T-helper 17 cell (primary cell): ENCODE data around the gene ZNF580. TPM values are rescaled to one million over a fixed set of nuclear protein-coding genes. Genes with fewer than 3 reads are reported as not detected.

Experiments
- ATAC-seq: fragments of 150-1000 bp; cut with Tn5 transposase; 2 replicates; pipeline ENCODE4 v1.10.0; 2021; ENCODE audit warnings: mild to moderate bottlenecking, moderate library complexity
- DNase-seq, 3 donors: peaks; one replicate each; pipeline versions ENCODE4 v3.0.0 to v3.0.0-alpha.2; 2020 to 2021
- H3K9me3 ChIP-seq: one replicate; pipeline ENCODE4 v1.7.0; 2013; ENCODE audit warnings: low read length, mild to moderate bottlenecking; ENCODE audit not compliant: control insufficient read depth, poor library complexity, severe bottlenecking
- H3K27ac Mint-ChIP-seq: one replicate; pipeline ENCODE4 v1.8.0; 2022; ENCODE audit warnings: mild to moderate bottlenecking, moderate library complexity, mixed read lengths
- H3K27me3 Mint-ChIP-seq: one replicate; pipeline ENCODE4 v1.8.0; 2022; ENCODE audit warnings: mixed read lengths
- H3K36me3 Mint-ChIP-seq: one replicate; pipeline ENCODE4 v1.8.0; 2022; ENCODE audit warnings: low read depth, mixed read lengths
- H3K4me1 Mint-ChIP-seq: one replicate; pipeline ENCODE4 v1.8.0; 2022; ENCODE audit warnings: mild to moderate bottlenecking, mixed read lengths
- H3K4me3 Mint-ChIP-seq: one replicate; pipeline ENCODE4 v1.8.0; 2022; ENCODE audit warnings: mild to moderate bottlenecking, moderate library complexity, mixed read lengths
- total RNA-seq, 4 donors: library from RNA in 2 of 4; stranded (reverse) in 2 of 4; gene quantifications; one replicate each; pipeline ENCODE4 v1.2.3 and lab custom pipeline; 2022 to 2026

ZNF580 gene
- 10 to 100 TPM; 40.3 to 41.8 TPM for total RNA-seq
- total RNA-seq (lab: John Stamatoyannopoulos, UW): 8.7 to 13.8 reads per million in 2 donors

- Mint-ChIP-seq H3K27me3 (no peaks in the 10 kb centered on the region), H3K27ac (peak within 1 kb of the TSS; percentile 93), H3K4me3 (peak within 1 kb of the TSS; percentile 98), H3K36me3 (peaks cover 7% of the 10 kb centered on the region), H3K4me1 (peaks cover 58% of the 10 kb centered on the region)
- ATAC-seq: peak; percentile 20
- DNase-seq: peak in 2 of 3 donors; percentile 32 to 50
- no peaks in the 10 kb centered on the region for H3K9me3 ChIP-seq
These were observed at the start of gene ZNF580 for GRCh38 chr19:55640577-55641425. Gene ZNF580 (plus strand): TSS chr19:55641002. CDS start chr19:55642509, 1,507 bp downstream.

GRCh38 chr19:55591555-55591954 lies 49.2 kb upstream of the ZNF580 start:
- no peaks in the 10 kb centered on the region for H3K9me3 ChIP-seq
- no peak for DNase-seq
- H3K27ac Mint-ChIP-seq: no peak overlapping the region
- ATAC-seq: no peak
- peaks cover 7% of the 10 kb centered on the region for H3K36me3 Mint-ChIP-seq
- peaks cover 7% of the 10 kb centered on the region for H3K4me1 Mint-ChIP-seq
- H3K4me3 Mint-ChIP-seq: no peak overlapping the region
- no peaks in the 10 kb centered on the region for H3K27me3 Mint-ChIP-seq

- Mint-ChIP-seq H3K27me3 (no peaks in the 10 kb centered on the region), H3K4me1 (peaks cover 2% of the 10 kb centered on the region), H3K36me3 (peaks cover 8% of the 10 kb centered on the region), H3K27ac (no peak overlapping the region), H3K4me3 (no peak overlapping the region)
- DNase-seq (no peak), ATAC-seq (no peak)
- H3K9me3 ChIP-seq: no peaks in the 10 kb centered on the region
These were observed 48.3 kb upstream of the ZNF580 start for GRCh38 chr19:55592391-55593090.

GRCh38 chr19:55593096-55593772 lies 47.6 kb upstream of the ZNF580 start:
- DNase-seq (no peak), ATAC-seq (no peak)
- Mint-ChIP-seq H3K27me3 (no peaks in the 10 kb centered on the region), H3K27ac (no peak overlapping the region), H3K4me1 (peaks cover 5% of the 10 kb centered on the region), H3K36me3 (peaks cover 8% of the 10 kb centered on the region), H3K4me3 (no peak overlapping the region)
- no peaks in the 10 kb centered on the region for H3K9me3 ChIP-seq

GRCh38 chr19:55594996-55595545 lies 45.7 kb upstream of the ZNF580 start:
- no peak for DNase-seq
- ATAC-seq: no peak
- no peaks in the 10 kb centered on the region for H3K9me3 ChIP-seq
- H3K36me3 Mint-ChIP-seq: peaks cover 8% of the 10 kb centered on the region
- peaks cover 9% of the 10 kb centered on the region for H3K4me1 Mint-ChIP-seq
- H3K27me3 Mint-ChIP-seq: no peaks in the 10 kb centered on the region
- no peak overlapping the region for H3K27ac Mint-ChIP-seq
- no peak overlapping the region for H3K4me3 Mint-ChIP-seq

- no peak overlapping the region for H3K4me3 Mint-ChIP-seq
- no peak for DNase-seq
- ATAC-seq: no peak
- peaks cover 8% of the 10 kb centered on the region for H3K36me3 Mint-ChIP-seq
- H3K9me3 ChIP-seq: no peaks in the 10 kb centered on the region
- peaks cover 13% of the 10 kb centered on the region for H3K4me1 Mint-ChIP-seq
- H3K27ac Mint-ChIP-seq: no peak overlapping the region
- no peaks in the 10 kb centered on the region for H3K27me3 Mint-ChIP-seq
These were observed 44.5 kb upstream of the ZNF580 start for GRCh38 chr19:55596304-55596703.

- Mint-ChIP-seq H3K4me1 (peaks cover 17% of the 10 kb centered on the region), H3K4me3 (no peak overlapping the region)
These were observed 43.3 kb upstream of the ZNF580 start for GRCh38 chr19:55597501-55597921.

GRCh38 chr19:55598034-55598433 lies 42.8 kb upstream of the ZNF580 start:
- peaks cover 17% of the 10 kb centered on the region for H3K4me1 Mint-ChIP-seq
- no peak overlapping the region for H3K27ac Mint-ChIP-seq
- no peak for DNase-seq

More at GRCh38 chr19:55597501-55597921, 43.3 kb upstream of the ZNF580 start:
- no peak for ATAC-seq
- DNase-seq: no peak
- Mint-ChIP-seq H3K27me3 (no peaks in the 10 kb centered on the region), H3K27ac (no peak overlapping the region), H3K36me3 (peaks cover 8% of the 10 kb centered on the region)
- H3K9me3 ChIP-seq: no peaks in the 10 kb centered on the region

GRCh38 chr19:55598719-55599467 lies 41.9 kb upstream of the ZNF580 start:
- ATAC-seq (peak; percentile 76), DNase-seq (peak; percentile 83 to 94 (median 90))
- Mint-ChIP-seq H3K4me1 (peaks cover 17% of the 10 kb centered on the region), H3K4me3 (peak overlapping the region; percentile 95), H3K27me3 (no peaks in the 10 kb centered on the region), H3K27ac (peak overlapping the region; percentile 95), H3K36me3 (peaks cover 8% of the 10 kb centered on the region)
- no peaks in the 10 kb centered on the region for H3K9me3 ChIP-seq

More at GRCh38 chr19:55598034-55598433, 42.8 kb upstream of the ZNF580 start:
- peaks cover 8% of the 10 kb centered on the region for H3K36me3 Mint-ChIP-seq
- no peaks in the 10 kb centered on the region for H3K9me3 ChIP-seq
- no peaks in the 10 kb centered on the region for H3K27me3 Mint-ChIP-seq
- no peak for ATAC-seq
- H3K4me3 Mint-ChIP-seq: no peak overlapping the region

- no peaks in the 10 kb centered on the region for H3K9me3 ChIP-seq
- Mint-ChIP-seq H3K4me1 (peaks cover 20% of the 10 kb centered on the region), H3K4me3 (peak within 1 kb of the TSS; percentile 95), H3K27ac (peak within 1 kb of the TSS; percentile 95), H3K36me3 (peaks cover 8% of the 10 kb centered on the region), H3K27me3 (no peaks in the 10 kb centered on the region)
- DNase-seq: peak; percentile 90 to 94 (median 91)
- peak; percentile 80 for ATAC-seq
These were observed 41.3 kb upstream of the ZNF580 start, which contains the start of gene FIZ1 for GRCh38 chr19:55599468-55599841. Gene FIZ1 (minus strand): TSS chr19:55599517. CDS start chr19:55597865, 1,652 bp downstream.

GRCh38 chr19:55599842-55600661 lies 40.8 kb upstream of the ZNF580 start, which contains the start of gene ZNF524:
Gene ZNF524 (plus strand): TSS chr19:55600288. CDS start chr19:55602113, 1,825 bp downstream.
- ATAC-seq: peak; percentile 71
- DNase-seq: peak; percentile 71 to 83 (median 81)
- H3K9me3 ChIP-seq: no peaks in the 10 kb centered on the region
- Mint-ChIP-seq H3K27me3 (no peaks in the 10 kb centered on the region), H3K27ac (peak within 1 kb of the TSS; percentile 95), H3K4me3 (peak within 1 kb of the TSS; percentile 95), H3K36me3 (peaks cover 6% of the 10 kb centered on the region), H3K4me1 (peaks cover 24% of the 10 kb centered on the region)
